Measurements from ENCODE around the gene MVB12B. TPM values are rescaled to one million over a fixed set of nuclear protein-coding genes. Genes with fewer than 3 reads are reported as not detected.

The MVB12B gene
- total and polyA plus RNA-seq, 2 of the 8 experiments (the other 6 are each of a cell fraction or from before 2014, with no cell fraction given): 2.6 to 5.0 TPM

DNA sequence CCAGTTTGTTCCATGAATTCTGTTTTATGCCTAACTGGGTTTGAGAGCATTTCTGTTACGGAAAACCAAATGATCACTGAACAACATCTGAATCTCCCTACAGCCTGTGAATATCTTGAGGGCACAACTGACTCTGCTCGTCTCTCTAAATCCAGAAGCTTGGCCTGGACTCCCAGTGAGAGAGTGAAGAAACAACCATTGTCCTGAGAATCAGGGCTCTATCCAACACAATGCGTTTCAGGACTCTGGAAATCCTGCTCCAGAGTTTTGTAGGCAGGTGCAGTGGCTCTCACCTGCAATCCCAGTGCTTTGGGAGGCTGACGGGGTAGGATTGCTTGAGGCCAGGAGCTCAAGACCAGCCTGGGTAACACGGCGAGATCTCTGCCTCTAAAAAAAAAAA, 7.8 kb upstream of the MVB12B start:
- Histone ChIP-seq H3K4ac (replicated peaks; ENCODE audit: insufficient read length, low read depth, low read length) (no peak overlapping the region), H4K20me1 (replicated peaks in 1 of 2; ENCODE audit: control insufficient read depth in 1 of 2, insufficient read depth in 2 of 2, low read length in 2 of 2) (no peaks in the 10 kb centered on the region), H4K5ac (ENCODE audit: insufficient read length, low read depth, low read length) (no peak overlapping the region), H3K4me3 (ENCODE audit: extremely low read depth in 1 of 4, insufficient read depth in 2 of 4, low read depth in 3 of 4, low read length in 4 of 4) (no peak overlapping the region), H2BK15ac (ENCODE audit: low read length) (no peak overlapping the region), H3K9me3 (ENCODE audit: insufficient read depth in 2 of 2, low read depth in 1 of 2, low read length in 1 of 2) (peaks cover 0 to 3% of the 10 kb centered on the region in 2 experiments; a peak in 1 of 4 replicates), H2BK12ac (ENCODE audit: low read depth, low read length) (no peak overlapping the region), H3K56ac (replicated peaks; ENCODE audit: insufficient read length, low read depth, low read length) (no peak overlapping the region), H2AFZ (ENCODE audit: low read length) (no peak overlapping the region), H3K14ac (ENCODE audit: insufficient read length) (no peak overlapping the region), H3K23me2 (ENCODE audit: low read depth, low read length) (no peaks in the 10 kb centered on the region), H4K8ac (ENCODE audit: extremely low read depth, insufficient read depth, low read length) (no peak overlapping the region), H3K4me1 (replicated peaks in 1 of 4; ENCODE audit: control insufficient read depth in 3 of 4, insufficient read depth in 4 of 4, low read length in 3 of 4) (peaks cover 0 to 4% (median 2%) of the 10 kb centered on the region in 4 experiments; a peak in 2 of 7 replicates), H4K91ac (replicated peaks; ENCODE audit: insufficient read length, low read length) (no peak overlapping the region), H3K9ac (replicated peaks in 1 of 4; ENCODE audit: extremely low read depth in 1 of 4, low read depth in 3 of 4, low read length in 3 of 4) (no peak overlapping the region; a peak in 2 of 7 replicates), H3K23ac (ENCODE audit: insufficient read length) (no peak overlapping the region), H3K27ac (ENCODE audit: low read depth, low read length) (no peak overlapping the region), H3K36me3 (ENCODE audit: control insufficient read depth in 2 of 4, insufficient read depth in 4 of 4, low read length in 3 of 4) (no peaks in the 10 kb centered on the region), H3K79me1 (ENCODE audit: low read depth, low read length) (no peaks in the 10 kb centered on the region), H3K18ac (ENCODE audit: extremely low read depth, low read length) (no peak overlapping the region), H2AK5ac (ENCODE audit: low read depth, low read length) (no peak overlapping the region), H2BK120ac (replicated peaks; ENCODE audit: low read depth, low read length) (no peak overlapping the region), H2BK5ac (ENCODE audit: low read depth, low read length) (no peak overlapping the region), H3K4me2 (ENCODE audit: insufficient read depth in 1 of 2, low read depth in 2 of 2, low read length in 2 of 2) (no peak overlapping the region), H2BK20ac (ENCODE audit: low read length) (no peak overlapping the region), H3K27me3 (replicated peaks in 1 of 4; ENCODE audit: control insufficient read depth in 3 of 4, extremely low read depth in 1 of 4, insufficient read depth in 3 of 4, low read length in 3 of 4) (no peaks in the 10 kb centered on the region), H3K79me2 (ENCODE audit: control insufficient read depth in 1 of 2, insufficient read depth in 2 of 2, low read length in 2 of 2) (no peaks in the 10 kb centered on the region)
- ChIA-PET CTCF (ENCODE audit: partially characterized antibody) (interaction anchor here (1.1 to 3.6 kb wide), 10 partner anchors 10 to 172 kb away, joined by 3 to 31 read pairs (median 6); no protein-coding TSS in a partner anchor), POLR2A (ENCODE audit: partially characterized antibody) (no interaction called here)
- TF ChIP-seq, protein P1, sequence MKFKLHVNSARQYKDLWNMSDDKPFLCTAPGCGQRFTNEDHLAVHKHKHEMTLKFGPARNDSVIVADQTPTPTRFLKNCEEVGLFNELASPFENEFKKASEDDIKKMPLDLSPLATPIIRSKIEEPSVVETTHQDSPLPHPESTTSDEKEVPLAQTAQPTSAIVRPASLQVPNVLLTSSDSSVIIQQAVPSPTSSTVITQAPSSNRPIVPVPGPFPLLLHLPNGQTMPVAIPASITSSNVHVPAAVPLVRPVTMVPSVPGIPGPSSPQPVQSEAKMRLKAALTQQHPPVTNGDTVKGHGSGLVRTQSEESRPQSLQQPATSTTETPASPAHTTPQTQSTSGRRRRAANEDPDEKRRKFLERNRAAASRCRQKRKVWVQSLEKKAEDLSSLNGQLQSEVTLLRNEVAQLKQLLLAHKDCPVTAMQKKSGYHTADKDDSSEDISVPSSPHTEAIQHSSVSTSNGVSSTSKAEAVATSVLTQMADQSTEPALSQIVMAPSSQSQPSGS (IDR thresholded peaks at IDR 0.05; ENCODE audit: low read length): no peak
- no peak for TF ChIP-seq ASH2L (IDR thresholded peaks at IDR 0.05; ENCODE audit: low read length)
- DNase-seq (ENCODE audit: low read depth in 1 of 2, low spot score in 2 of 2): no peak
- 75% methylated on average over 6 of the region's 6 CpGs; no CpG with 5 or more reads in 1 of the 2 experiments for WGBS, 2 experiments (ENCODE audit: extremely low coverage in 1 of 2, insufficient coverage in 1 of 2, insufficient read length in 1 of 2, insufficient replicate concordance in 2 of 2, low coverage in 1 of 2, low lambda C conversion rate in 2 of 2, missing lambda C conversion rate in 1 of 2)
- no peak for FAIRE-seq
